CD14-positive monocyte (primary cell): ENCODE results near the gene TECPR1. TPM values are rescaled to one million over a fixed set of nuclear protein-coding genes. Genes with fewer than 3 reads are reported as not detected.

Source experiments
- DNase-seq, 3 donors: peaks; one replicate each; pipeline ENCODE4 v3.0.0-alpha.2; 2011 to 2022
- H2AFZ ChIP-seq: 2 replicates; pipeline ENCODE4 v1.6.0; 2012; ENCODE audit warnings: mild to moderate bottlenecking, low read depth, low read length, inconsistent platforms; ENCODE audit not compliant: insufficient read depth, poor library complexity, severe bottlenecking
- H3K27ac ChIP-seq, 2 donors: 1 replicate in 1 of 2; 2 replicates in 1 of 2; pipeline ENCODE4 v1.5.1; 2012 to 2013; ENCODE audit warnings: low read length in 2 of 2, control low read depth in 1 of 2, inconsistent platforms in 1 of 2, low read depth in 1 of 2, mild to moderate bottlenecking in 1 of 2
- H3K27me3 ChIP-seq, 2 donors: one replicate each; pipeline versions ENCODE4 v1.6.0 to v1.6.1; 2011 to 2013; ENCODE audit warnings: low read length in 2 of 2; ENCODE audit not compliant: control insufficient read depth in 2 of 2, insufficient read depth in 2 of 2
- H3K36me3 ChIP-seq, 2 donors: replicated peaks in 1 of 2; 1 replicate in 1 of 2; 2 replicates in 1 of 2; pipeline versions ENCODE4 v1.5.1 to v1.6.1; 2012 to 2013; ENCODE audit warnings: low read length in 2 of 2, control low read depth in 1 of 2, inconsistent platforms in 1 of 2, mild to moderate bottlenecking in 1 of 2; ENCODE audit not compliant: insufficient read depth in 2 of 2, control insufficient read depth in 1 of 2
- H3K4me1 ChIP-seq, 2 donors: 1 replicate in 1 of 2; 2 replicates in 1 of 2; pipeline versions ENCODE4 v1.5.1 to v1.6.1; 2012 to 2013; ENCODE audit warnings: low read length in 2 of 2, control low read depth in 1 of 2, inconsistent platforms in 1 of 2, mild to moderate bottlenecking in 1 of 2, moderate library complexity in 1 of 2; ENCODE audit not compliant: insufficient read depth in 2 of 2, control insufficient read depth in 1 of 2
- H3K4me2 ChIP-seq: replicated peaks from 2 replicates; pipeline ENCODE3; 2012; ENCODE audit warnings: low read length, moderate library complexity, mild to moderate bottlenecking; ENCODE audit not compliant: poor library complexity, severe bottlenecking; ENCODE audit errors: extremely low read depth
- H3K4me3 ChIP-seq, 3 experiments: fragments of 200-600 bp in 1 of 3; sonication (generic) in 1 of 3; replicated peaks in 1 of 3; 1 replicate in 2 of 3; 2 replicates in 1 of 3; pipeline ENCODE4 v1.5.1; 2011 to 2013; ENCODE audit warnings: low read length in 3 of 3, mild to moderate bottlenecking in 3 of 3, control low read depth in 2 of 3, low read depth in 2 of 3, inconsistent platforms in 1 of 3, moderate library complexity in 1 of 3
- H3K79me2 ChIP-seq: 2 replicates; pipeline ENCODE4 v1.6.0; 2012; ENCODE audit warnings: mild to moderate bottlenecking, control low read depth, inconsistent platforms, low read length, moderate library complexity; ENCODE audit not compliant: insufficient read depth
- H3K9ac ChIP-seq: 2 replicates; pipeline ENCODE4 v1.6.0; 2017; ENCODE audit warnings: low read length, mild to moderate bottlenecking; ENCODE audit not compliant: insufficient read depth, poor library complexity, severe bottlenecking
- H3K9me3 ChIP-seq, 2 donors: replicated peaks in 1 of 2; 1 replicate in 1 of 2; 2 replicates in 1 of 2; pipeline versions ENCODE4 v1.5.1 to v1.6.1; 2012 to 2013; ENCODE audit warnings: low read length in 2 of 2, control low read depth in 1 of 2; ENCODE audit not compliant: control insufficient read depth in 1 of 2, insufficient read depth in 1 of 2
- H4K20me1 ChIP-seq: 2 replicates; pipeline ENCODE4 v1.6.0; 2012; ENCODE audit warnings: mild to moderate bottlenecking, low read length, control low read depth, moderate library complexity; ENCODE audit not compliant: insufficient read depth
- H3K27ac Mint-ChIP-seq, 7 donors: one replicate each; pipeline ENCODE4 v1.8.0; 2020; ENCODE audit warnings: mild to moderate bottlenecking in 7 of 7, mixed read lengths in 7 of 7, moderate library complexity in 6 of 7, inconsistent platforms in 2 of 7
- H3K27me3 Mint-ChIP-seq, 3 donors: one replicate each; pipeline ENCODE4 v1.8.0; 2021 to 2022; ENCODE audit warnings: low read depth in 3 of 3, mild to moderate bottlenecking in 3 of 3, mixed read lengths in 3 of 3, moderate library complexity in 3 of 3, inconsistent platforms in 1 of 3
- H3K36me3 Mint-ChIP-seq, 2 donors: one replicate each; pipeline ENCODE4 v1.8.0; 2020; ENCODE audit warnings: mixed read lengths in 2 of 2, inconsistent platforms in 1 of 2, mild to moderate bottlenecking in 1 of 2
- H3K4me1 Mint-ChIP-seq: one replicate; pipeline ENCODE4 v1.8.0; 2020; ENCODE audit warnings: mild to moderate bottlenecking, mixed read lengths
- H3K4me3 Mint-ChIP-seq, 2 donors: one replicate each; pipeline ENCODE4 v1.8.0; 2020; ENCODE audit warnings: mild to moderate bottlenecking in 2 of 2, mixed read lengths in 2 of 2, moderate library complexity in 1 of 2
- H3K9me3 Mint-ChIP-seq, 7 donors: one replicate each; pipeline ENCODE4 v1.8.0; 2020 to 2022; ENCODE audit warnings: mixed read lengths in 7 of 7, mild to moderate bottlenecking in 6 of 7, moderate library complexity in 6 of 7, inconsistent platforms in 2 of 7
- WGBS: methylation state at CpG from one replicate; pipeline ENCODE4 v1.1.5; 2013; ENCODE audit warnings: missing lambda C conversion rate; ENCODE audit not compliant: insufficient coverage; 5-methylcytosine and 5-hydroxymethylcytosine counted together
- intact Hi-C, 2 donors: fragments of 100-400 bp; cut with micrococcal nuclease; formaldehyde crosslinking; loops; one replicate each; pipeline versions ENCODE4 v1.15.0 to v1.15.1; 2023
- polyA plus RNA-seq, 3 donors: library from polyadenylated mRNA; depleted of rRNA in 1 of 3; unstranded in 2 of 3; stranded (reverse) in 1 of 3; fragments of 300-500 nt in 2 of 3; fragments of >200 nt in 1 of 3; fragmentation: Illumina TruSeq in 2 of 3; gene quantifications; 1 replicate in 2 of 3; 2 replicates in 1 of 3; pipeline ENCODE4 v1.2.3, GENCODE V29; 2012 to 2021
- TF ChIP-seq, protein P1 (sequence below): fragments of 200-600 bp; IDR thresholded peaks from one replicate; pipeline ENCODE4 v1.8.0; 2022; ENCODE audit warnings: antibody characterized with exemption, mild to moderate bottlenecking

TECPR1 gene
- polyA plus RNA-seq, 3 donors, result 5.7 to 20.0 (median 10.2) TPM

DNA sequence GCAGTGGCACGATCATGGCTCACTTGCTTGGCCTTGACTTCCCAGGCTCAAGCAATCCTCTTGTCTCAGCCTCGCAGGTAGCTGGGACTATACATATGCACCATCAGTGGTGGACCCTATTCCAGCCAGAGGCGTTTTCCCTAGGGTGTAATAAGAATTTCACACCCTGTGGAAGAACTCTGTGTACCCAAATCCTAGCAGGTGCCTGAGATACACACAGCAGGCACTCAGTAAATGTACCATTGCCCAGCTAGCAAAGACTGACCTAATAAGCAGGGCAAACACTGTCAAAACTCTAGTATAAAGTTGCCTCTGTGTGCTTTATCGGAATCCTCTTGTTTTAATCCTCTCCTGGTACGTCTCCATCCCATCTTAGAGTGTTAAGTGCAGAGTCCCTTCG lies 74.5 kb downstream of the TECPR1 start:
- H4K20me1 ChIP-seq, result peaks cover 30% of the 10 kb centered on the region
- Mint-ChIP-seq H3K36me3 (peaks cover 48 to 62% of the 10 kb centered on the region in 2 donors), H3K27me3 (peaks cover 0 to 2% (median 0%) of the 10 kb centered on the region in 3 donors), H3K9me3 (peaks cover 0 to 2% (median 0%) of the 10 kb centered on the region in 7 donors), H3K4me1 (no peaks in the 10 kb centered on the region), H3K27ac (no peak overlapping the region), H3K4me3 (no peak overlapping the region)
- no peaks in the 10 kb centered on the region for H3K4me1 ChIP-seq
- H3K79me2 ChIP-seq, result no peaks in the 10 kb centered on the region
- TF ChIP-seq, protein P1, sequence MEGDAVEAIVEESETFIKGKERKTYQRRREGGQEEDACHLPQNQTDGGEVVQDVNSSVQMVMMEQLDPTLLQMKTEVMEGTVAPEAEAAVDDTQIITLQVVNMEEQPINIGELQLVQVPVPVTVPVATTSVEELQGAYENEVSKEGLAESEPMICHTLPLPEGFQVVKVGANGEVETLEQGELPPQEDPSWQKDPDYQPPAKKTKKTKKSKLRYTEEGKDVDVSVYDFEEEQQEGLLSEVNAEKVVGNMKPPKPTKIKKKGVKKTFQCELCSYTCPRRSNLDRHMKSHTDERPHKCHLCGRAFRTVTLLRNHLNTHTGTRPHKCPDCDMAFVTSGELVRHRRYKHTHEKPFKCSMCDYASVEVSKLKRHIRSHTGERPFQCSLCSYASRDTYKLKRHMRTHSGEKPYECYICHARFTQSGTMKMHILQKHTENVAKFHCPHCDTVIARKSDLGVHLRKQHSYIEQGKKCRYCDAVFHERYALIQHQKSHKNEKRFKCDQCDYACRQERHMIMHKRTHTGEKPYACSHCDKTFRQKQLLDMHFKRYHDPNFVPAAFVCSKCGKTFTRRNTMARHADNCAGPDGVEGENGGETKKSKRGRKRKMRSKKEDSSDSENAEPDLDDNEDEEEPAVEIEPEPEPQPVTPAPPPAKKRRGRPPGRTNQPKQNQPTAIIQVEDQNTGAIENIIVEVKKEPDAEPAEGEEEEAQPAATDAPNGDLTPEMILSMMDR, result no peak
- H3K9ac ChIP-seq, result no peak overlapping the region
- peaks cover 0 to 62% of the 10 kb centered on the region in 2 donors for H3K36me3 ChIP-seq
- WGBS, result 97% methylated on average over 4 of the region's 6 CpGs
- DNase-seq, result no peak
- intact Hi-C loops, result no loop called here
- no peak overlapping the region for H3K4me3 ChIP-seq
- no peak overlapping the region for H3K27ac ChIP-seq
- no peak overlapping the region for H3K4me2 ChIP-seq
- H3K27me3 ChIP-seq, result no peaks in the 10 kb centered on the region
- no peak overlapping the region for H2AFZ ChIP-seq
- H3K9me3 ChIP-seq, result no peaks in the 10 kb centered on the region

DNA sequence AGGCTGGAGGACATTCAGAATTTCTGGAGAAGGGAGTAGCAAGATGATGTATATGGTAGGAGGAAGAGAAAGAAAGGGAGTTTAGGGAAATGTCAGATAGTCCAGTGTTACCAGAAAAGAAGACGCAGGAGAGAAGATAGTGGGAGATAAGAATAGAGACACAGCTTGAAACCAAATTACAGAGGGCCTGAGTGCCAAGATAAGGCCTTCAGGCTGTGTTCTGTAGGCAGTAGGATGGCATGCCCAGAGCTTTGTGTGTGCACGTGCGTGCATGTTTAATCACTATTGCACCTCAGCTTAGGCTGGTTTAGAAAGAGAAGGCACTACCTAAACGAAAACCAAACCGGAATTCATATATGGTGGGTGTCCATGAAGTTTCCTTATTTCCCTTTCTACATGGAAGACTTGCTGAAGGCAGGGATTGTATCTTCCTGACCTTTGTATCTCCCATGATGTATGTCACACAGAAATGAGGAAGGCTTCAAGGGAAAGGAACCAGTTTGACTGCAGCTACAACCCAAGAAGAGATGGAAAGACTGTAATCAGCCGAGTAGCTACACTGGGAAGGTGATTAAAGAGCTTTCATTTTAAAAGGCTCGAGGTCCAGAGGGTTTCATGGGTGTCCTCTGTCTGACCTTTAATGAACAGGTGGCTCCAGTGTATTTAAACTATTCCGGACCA lies 76.6 kb downstream of the TECPR1 start:
- Histone ChIP-seq H3K4me1 (no peaks in the 10 kb centered on the region), H3K9ac (no peak overlapping the region), H3K4me3 (no peak overlapping the region), H3K79me2 (no peaks in the 10 kb centered on the region), H4K20me1 (peaks cover 44% of the 10 kb centered on the region), H3K9me3 (no peaks in the 10 kb centered on the region), H3K36me3 (peaks cover 4 to 80% of the 10 kb centered on the region in 2 donors), H3K27me3 (no peaks in the 10 kb centered on the region), H3K27ac (no peak overlapping the region), H3K4me2 (no peak overlapping the region), H2AFZ (no peak overlapping the region)
- 100% methylated on average over 3 of the region's 8 CpGs for WGBS
- Mint-ChIP-seq H3K36me3 (peaks cover 58 to 66% of the 10 kb centered on the region in 2 donors), H3K27me3 (peaks cover 0 to 3% (median 1%) of the 10 kb centered on the region in 3 donors), H3K4me1 (no peaks in the 10 kb centered on the region), H3K4me3 (no peak overlapping the region), H3K9me3 (no peaks in the 10 kb centered on the region), H3K27ac (no peak overlapping the region)
- TF ChIP-seq, protein P1, result no peak
- no peak for DNase-seq
- intact Hi-C loops, result no loop called here
